HEK293 (cell line): ENCODE results near the gene PPARG.
A peak's percentile ranks its signal among the peaks of the same experiment; 100 is the strongest.
"Not testable (repeated sequence)": the region's sequence is repeated elsewhere in the genome, so short reads cannot be mapped to it uniquely, and the experiment has no call there.

Experiments used
- CTCF ChIA-PET: fragments of 350-600 bp; formaldehyde crosslinking; extraction: SDS; loops from one replicate; lab custom pipeline; 2021; ENCODE audit warnings: antibody characterized with exemption; lab: Yijun Ruan, JAX
- POLR2A ChIA-PET: fragments of 300-600 bp; formaldehyde crosslinking; extraction: SDS; loops from one replicate; lab custom pipeline; 2020; ENCODE audit warnings: antibody characterized with exemption, inconsistent platforms; lab: Yijun Ruan, JAX
- H3K27ac ChIP-seq: fragments of 200-500 bp; sonication (Bioruptor generic); 2 replicates; pipeline ENCODE4 v1.5.1; 2014; ENCODE audit warnings: low read depth, low read length, control low read depth, inconsistent platforms; ENCODE audit errors: extremely low read depth
- H3K36me3 ChIP-seq, 2 experiments: fragments of 200-500 bp in 1 of 2; sonication (Bioruptor generic) in 1 of 2; 1 replicate in 1 of 2; 2 replicates in 1 of 2; pipeline ENCODE4 v1.5.1; 2014 to 2017; ENCODE audit warnings: inconsistent platforms in 2 of 2, low read length in 2 of 2; ENCODE audit not compliant: control insufficient read depth in 2 of 2, insufficient read depth in 1 of 2
- H3K4me1 ChIP-seq: fragments of 200-500 bp; sonication (Bioruptor generic); 2 replicates; pipeline ENCODE4 v1.5.1; 2014; ENCODE audit warnings: mild to moderate bottlenecking, low read length, inconsistent platforms; ENCODE audit not compliant: control insufficient read depth, insufficient read depth
- H3K4me3 ChIP-seq: 2 replicates; pipeline ENCODE4 v1.5.1; 2011; ENCODE audit warnings: low read depth, mild to moderate bottlenecking, control low read depth, low read length, moderate library complexity
- H3K9me3 ChIP-seq: fragments of 200-500 bp; sonication (Bioruptor generic); 2 replicates; pipeline ENCODE4 v1.5.1; 2014; ENCODE audit warnings: low read depth, low read length, inconsistent platforms; ENCODE audit not compliant: control insufficient read depth, insufficient read depth
- KLF17 ChIP-seq: fragments of 450-650 bp; formaldehyde crosslinking; IDR thresholded peaks from 2 replicates; pipeline ENCODE4 v1.5.1; 2016; ENCODE audit warnings: missing biosample characterization, missing genetic modification characterization
- PRDM1 ChIP-seq: fragments of 450-650 bp; formaldehyde crosslinking; IDR thresholded peaks from 2 replicates; pipeline ENCODE4; 2016; ENCODE audit warnings: missing biosample characterization, missing genetic modification characterization
- SCRT2 ChIP-seq: fragments of 450-650 bp; formaldehyde crosslinking; IDR thresholded peaks from 2 replicates; pipeline ENCODE4 v1.5.1; 2016; ENCODE audit warnings: missing biosample characterization, missing genetic modification characterization
- ZIC2 ChIP-seq: fragments of 450-650 bp; formaldehyde crosslinking; IDR thresholded peaks from 2 replicates; pipeline ENCODE4 v1.5.1; 2016; ENCODE audit warnings: missing biosample characterization, missing genetic modification characterization
- ZNF23 ChIP-seq: fragments of 450-650 bp; formaldehyde crosslinking; IDR thresholded peaks from 2 replicates; pipeline ENCODE4 v1.5.1; 2016; ENCODE audit warnings: missing biosample characterization, missing genetic modification characterization, borderline replicate concordance
- ZNF544 ChIP-seq: fragments of 450-650 bp; formaldehyde crosslinking; IDR thresholded peaks from 2 replicates; pipeline ENCODE4 v1.5.0; 2017; ENCODE audit warnings: missing biosample characterization, missing genetic modification characterization
- ZNF548 ChIP-seq: fragments of 450-650 bp; formaldehyde crosslinking; IDR thresholded peaks from 2 replicates; pipeline ENCODE4 v1.5.1; 2016; ENCODE audit warnings: missing biosample characterization, missing genetic modification characterization
- ZNF600 ChIP-seq: fragments of 450-650 bp; formaldehyde crosslinking; IDR thresholded peaks from 2 replicates; pipeline ENCODE4 v1.5.1; 2016; ENCODE audit warnings: missing biosample characterization, missing genetic modification characterization

PPARG gene

GRCh38 chr3:12446298-12446697 lies 157.4 kb downstream of the PPARG start:
- Histone ChIP-seq H3K4me1 (peaks cover 13% of the 10 kb centered on the region; the same call in 1 of the 2 replicates), H3K9me3 (no peaks in the 10 kb centered on the region), H3K36me3 (no peaks in the 10 kb centered on the region), H3K27ac (no peak overlapping the region), H3K4me3 (no peak overlapping the region)
- POLR2A ChIA-PET = no interaction called here
- CTCF ChIA-PET = interaction anchor here (0.6 kb wide), 1 partner anchor 795 kb away, joined by 5 read pairs; no protein-coding TSS in a partner anchor
- no peak for TF ChIP-seq ZNF544 (tag by site-specific recombination)
- TF ChIP-seq PRDM1 (tag by site-specific recombination) = peak; percentile 23; the same call in 1 of the 2 replicates
- TF ChIP-seq, all 188 proteins: peak for 1

GRCh38 chr3:12447075-12447474 lies 158.2 kb downstream of the PPARG start:
- Histone ChIP-seq H3K4me3 (no peak overlapping the region), H3K4me1 (peaks cover 13% of the 10 kb centered on the region; the same call in 1 of the 2 replicates), H3K36me3 (no peaks in the 10 kb centered on the region), H3K27ac (no peak overlapping the region), H3K9me3 (no peaks in the 10 kb centered on the region)
- TF ChIP-seq PRDM1 (tag by site-specific recombination) (peak; percentile 95), ZNF600 (tag by site-specific recombination) (no peak)
- ChIA-PET CTCF (interaction anchor here (0.6 to 1.6 kb wide), 4 partner anchors 11 to 968 kb away, joined by 4 to 5 read pairs (median 4); no protein-coding TSS in a partner anchor), POLR2A (no interaction called here)

GRCh38 chr3:12448404-12449202 lies 159.7 kb downstream of the PPARG start:
- H3K27ac ChIP-seq, H3K36me3 ChIP-seq, H3K4me1 ChIP-seq, H3K9me3 ChIP-seq, POLR2A ChIA-PET, H3K4me3 ChIP-seq: not testable (repeated sequence)
- CTCF ChIA-PET = interaction anchor here (0.6 to 1.6 kb wide), 3 partner anchors 12 to 304 kb away, joined by 3 to 6 read pairs (median 4); no protein-coding TSS in a partner anchor

- TF ChIP-seq ZIC2 (tag by site-specific recombination) (peak; percentile 69), SCRT2 (tag by site-specific recombination) (0 out of 2 replicates have a peak, but pooled peaks have one; percentile 39), ZNF23 (tag by site-specific recombination) (no peak)
- TF ChIP-seq, all 188 proteins: peak for 2
- no peaks in the 10 kb centered on the region; the same call in 1 of the 2 replicates for H3K4me1 ChIP-seq
- CTCF ChIA-PET = no interaction called here
- H3K4me3 ChIP-seq = no peak overlapping the region
- POLR2A ChIA-PET = no interaction called here
- H3K36me3 ChIP-seq = no peaks in the 10 kb centered on the region
- no peaks in the 10 kb centered on the region for H3K9me3 ChIP-seq
- no peak overlapping the region for H3K27ac ChIP-seq
These were observed 161.2 kb downstream of the PPARG start for GRCh38 chr3:12449889-12450682.

DNA sequence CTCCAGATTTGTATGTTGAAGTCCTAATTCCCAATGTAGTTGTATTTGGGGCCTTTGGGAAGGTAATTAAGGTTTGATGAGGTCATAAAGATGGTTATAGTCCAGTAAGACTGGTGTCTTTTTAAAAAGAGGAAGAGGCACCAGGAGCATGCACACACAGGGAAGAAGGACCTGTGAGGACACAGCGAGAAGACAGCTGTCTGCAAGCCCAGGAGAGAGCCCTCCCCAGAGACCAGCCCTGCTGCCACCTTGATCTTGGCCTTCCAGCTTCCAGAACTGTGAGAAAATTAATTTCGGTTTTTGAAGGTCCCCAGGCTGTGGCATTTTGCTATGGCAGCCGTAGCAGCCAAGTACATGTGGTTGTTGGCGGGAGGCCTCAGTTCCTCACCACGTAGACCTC lies 162.6 kb downstream of the PPARG start:
- POLR2A ChIA-PET = no interaction called here
- H3K9me3 ChIP-seq = no peaks in the 10 kb centered on the region
- TF ChIP-seq KLF17 (tag by site-specific recombination) (no peak), ZNF548 (tag by site-specific recombination) (peak; percentile 99)
- TF ChIP-seq, all 188 proteins: peak for 1
- no peaks in the 10 kb centered on the region for H3K36me3 ChIP-seq
- no peak overlapping the region for H3K27ac ChIP-seq
- no peaks in the 10 kb centered on the region for H3K4me1 ChIP-seq
- CTCF ChIA-PET = no interaction called here
- no peak overlapping the region for H3K4me3 ChIP-seq
